Upper lobe of left lung (tissue), 6 donors: ENCODE measurements around the gene TSSK3. TPM values are rescaled to one million over a fixed set of nuclear protein-coding genes. Genes with fewer than 3 reads are reported as not detected.

ENCODE experiments used
- ATAC-seq, 2 donors: fragments of 200-7000 bp; cut with Tn5 transposase; one replicate each; pipeline ENCODE4 v1.9.1; 2022; ENCODE audit warnings: mild to moderate bottlenecking in 2 of 2, moderate library complexity in 2 of 2; ENCODE audit not compliant: low FRiP score in 2 of 2
- DNase-seq, 2 donors: peaks; one replicate each; pipeline ENCODE4 v3.0.0-alpha.2; 2019 to 2020
- H3K27ac ChIP-seq, 4 donors: fragments of 200-600 bp; sonication (generic); one replicate each; pipeline ENCODE4 v1.5.1; 2016 to 2019
- H3K27me3 ChIP-seq, 4 donors: fragments of 200-600 bp; sonication (generic); one replicate each; pipeline ENCODE4 v1.5.1; 2017 to 2019
- H3K36me3 ChIP-seq, 4 donors: fragments of 200-600 bp; sonication (generic); one replicate each; pipeline ENCODE4 v1.5.1; 2016 to 2019
- H3K4me1 ChIP-seq, 4 donors: fragments of 200-600 bp; sonication (generic); one replicate each; pipeline ENCODE4 v1.5.1; 2018 to 2019
- H3K4me3 ChIP-seq, 4 donors: fragments of 200-600 bp; sonication (generic); one replicate each; pipeline ENCODE4 v1.5.1; 2017 to 2019; ENCODE audit warnings: mild to moderate bottlenecking in 2 of 4, moderate library complexity in 1 of 4
- H3K9me3 ChIP-seq, 4 donors: fragments of 200-600 bp; sonication (generic); one replicate each; pipeline ENCODE4 v1.5.1; 2018 to 2019
- EP300 ChIP-seq, 4 donors: sonication (generic); formaldehyde crosslinking; IDR thresholded peaks; one replicate each; pipeline ENCODE4 v1.5.1; 2017; ENCODE audit warnings: antibody characterized with exemption in 4 of 4, control low read depth in 2 of 4
- POLR2A ChIP-seq, 4 donors: fragments of 450-650 bp; IDR thresholded peaks; one replicate each; pipeline ENCODE4 v1.5.1; 2016 to 2017; ENCODE audit warnings: antibody characterized with exemption in 4 of 4, mild to moderate bottlenecking in 2 of 4
- POLR2AphosphoS5 ChIP-seq, 2 donors: sonication (generic); formaldehyde crosslinking; IDR thresholded peaks; one replicate each; pipeline ENCODE4 v1.5.1; 2017; ENCODE audit warnings: antibody characterized with exemption in 2 of 2
- WGBS, 2 donors: methylation state at CpG; one replicate each; pipeline ENCODE4 v1.1.5; 2017 to 2018; 5-methylcytosine and 5-hydroxymethylcytosine counted together
- total RNA-seq, 6 donors: library from RNA; depleted of rRNA in 4 of 6; stranded (reverse); fragments of >200 nt in 4 of 6; gene quantifications; one replicate each; pipeline versions ENCODE4 v1.1.0 to v1.2.1, GENCODE V29; 2016 to 2021
- TF ChIP-seq, protein P1 (sequence below), 6 experiments: fragments of 450-650 bp in 4 of 6; fragments of 200-600 bp in 2 of 6; sonication (generic) in 2 of 6; IDR thresholded peaks; one replicate each; pipeline ENCODE4 v1.5.1; 2016 to 2019; ENCODE audit warnings: antibody characterized with exemption in 6 of 6
- donor health status: DM: no; HTN: no; CAD: no; lungs with moderate emphysema.
- donor health status: DM: no; HTN: yes; CAD: no; lungs with severe emphysema.

Gene TSSK3
- total RNA-seq, 6 donors from 2014 or later = 1.2 to 2.3 (median 1.8) TPM; not detected in 2

DNA sequence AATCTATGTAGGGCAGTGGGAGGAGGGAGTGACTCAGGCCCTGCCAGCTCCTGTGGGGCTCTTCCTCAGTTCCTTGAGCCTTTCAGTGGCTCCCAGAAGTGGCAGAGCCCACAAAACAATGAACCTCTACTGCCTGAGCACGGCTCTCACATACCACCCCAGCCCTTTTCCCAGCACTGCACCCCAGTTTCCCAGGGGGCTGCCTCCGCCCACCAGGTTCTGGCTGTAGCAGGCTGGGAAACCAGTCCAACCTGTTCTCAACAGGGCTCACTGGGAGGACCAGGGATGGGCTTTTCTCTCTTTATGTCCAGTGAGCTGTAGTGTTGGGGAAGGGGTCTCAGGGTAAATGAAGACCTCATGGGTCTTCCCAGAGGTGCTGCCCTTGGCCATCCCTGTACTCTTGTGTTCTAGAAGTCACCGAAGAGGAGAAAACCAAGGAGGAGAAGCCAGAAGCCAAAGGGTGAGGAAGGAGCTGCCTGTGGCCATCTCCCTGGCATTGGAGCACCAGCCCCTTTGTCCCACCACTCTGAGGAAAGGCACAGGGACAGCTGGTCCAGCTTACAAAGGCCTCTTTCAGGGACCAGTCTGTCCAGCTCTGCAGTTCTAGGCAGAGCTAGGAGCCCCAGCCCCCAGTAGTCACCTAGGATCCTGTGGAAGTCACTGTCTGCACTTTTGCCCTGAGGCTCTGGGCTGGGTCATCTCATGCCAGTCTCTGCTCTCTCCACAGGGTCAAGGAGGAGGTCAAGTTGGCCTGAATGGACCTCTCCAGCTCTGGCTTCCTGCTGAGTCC lies 29.9 kb upstream of the TSSK3 start:
- Histone ChIP-seq H3K4me3 (no peak overlapping the region), H3K9me3 (no peaks in the 10 kb centered on the region), H3K4me1 (peaks cover 27 to 42% (median 34%) of the 10 kb centered on the region in 4 donors), H3K36me3 (peaks cover 25 to 61% (median 45%) of the 10 kb centered on the region in 4 donors), H3K27me3 (no peaks in the 10 kb centered on the region), H3K27ac (no peak overlapping the region)
- TF ChIP-seq POLR2AphosphoS5 (IDR thresholded peaks at IDR 0.05) = no peak
- DNase-seq (no peak), ATAC-seq (no peak)
- 85 to 87% methylated on average over 3 of the region's 3 CpGs for WGBS, 2 donors

- no peak for DNase-seq
- Histone ChIP-seq H3K36me3 (peaks cover 21 to 52% (median 36%) of the 10 kb centered on the region in 4 donors), H3K4me3 (no peak overlapping the region), H3K9me3 (no peaks in the 10 kb centered on the region), H3K27me3 (no peaks in the 10 kb centered on the region), H3K4me1 (peaks cover 32 to 52% (median 42%) of the 10 kb centered on the region in 4 donors), H3K27ac (no peak overlapping the region)
- WGBS, 2 donors = 79 to 84% methylated on average over 3 of the region's 3 CpGs
- no peak for ATAC-seq
- TF ChIP-seq, protein P1, sequence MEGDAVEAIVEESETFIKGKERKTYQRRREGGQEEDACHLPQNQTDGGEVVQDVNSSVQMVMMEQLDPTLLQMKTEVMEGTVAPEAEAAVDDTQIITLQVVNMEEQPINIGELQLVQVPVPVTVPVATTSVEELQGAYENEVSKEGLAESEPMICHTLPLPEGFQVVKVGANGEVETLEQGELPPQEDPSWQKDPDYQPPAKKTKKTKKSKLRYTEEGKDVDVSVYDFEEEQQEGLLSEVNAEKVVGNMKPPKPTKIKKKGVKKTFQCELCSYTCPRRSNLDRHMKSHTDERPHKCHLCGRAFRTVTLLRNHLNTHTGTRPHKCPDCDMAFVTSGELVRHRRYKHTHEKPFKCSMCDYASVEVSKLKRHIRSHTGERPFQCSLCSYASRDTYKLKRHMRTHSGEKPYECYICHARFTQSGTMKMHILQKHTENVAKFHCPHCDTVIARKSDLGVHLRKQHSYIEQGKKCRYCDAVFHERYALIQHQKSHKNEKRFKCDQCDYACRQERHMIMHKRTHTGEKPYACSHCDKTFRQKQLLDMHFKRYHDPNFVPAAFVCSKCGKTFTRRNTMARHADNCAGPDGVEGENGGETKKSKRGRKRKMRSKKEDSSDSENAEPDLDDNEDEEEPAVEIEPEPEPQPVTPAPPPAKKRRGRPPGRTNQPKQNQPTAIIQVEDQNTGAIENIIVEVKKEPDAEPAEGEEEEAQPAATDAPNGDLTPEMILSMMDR (IDR thresholded peaks at IDR 0.05) = no peak
- no peak for TF ChIP-seq EP300 (IDR thresholded peaks at IDR 0.05)
- no peak for TF ChIP-seq POLR2A (IDR thresholded peaks at IDR 0.05)
- TF ChIP-seq POLR2AphosphoS5 (IDR thresholded peaks at IDR 0.05) = no peak
Observed at GRCh38 chr1:32333251-32333963, 28.9 kb upstream of the TSSK3 start.

GRCh38 chr1:32334274-32334861 lies 28.0 kb upstream of the TSSK3 start:
- H3K4me3 ChIP-seq = peak overlapping the region in 3 of 4 donors; percentile 63 to 87 (median 76)
- DNase-seq (no peak), ATAC-seq (no peak)
- TF ChIP-seq POLR2AphosphoS5 (IDR thresholded peaks at IDR 0.05) = no peak
- TF ChIP-seq, protein P1 (IDR thresholded peaks at IDR 0.05) = no peak
- TF ChIP-seq EP300 (IDR thresholded peaks at IDR 0.05) = no peak
- TF ChIP-seq POLR2A (IDR thresholded peaks at IDR 0.05) = no peak
- H3K27me3 ChIP-seq = no peaks in the 10 kb centered on the region
- H3K4me1 ChIP-seq = peaks cover 41 to 59% (median 47%) of the 10 kb centered on the region in 4 donors
- peak overlapping the region in 2 of 4 donors; percentile 83 to 89 for H3K27ac ChIP-seq
- H3K9me3 ChIP-seq = no peaks in the 10 kb centered on the region
- WGBS, 2 donors = 35 to 40% methylated on average over 2 to 9 of the region's 9 CpGs
- peaks cover 14 to 42% (median 27%) of the 10 kb centered on the region in 4 donors for H3K36me3 ChIP-seq

GRCh38 chr1:32334864-32335534 lies 27.3 kb upstream of the TSSK3 start:
- Histone ChIP-seq H3K9me3 (no peaks in the 10 kb centered on the region), H3K27me3 (no peaks in the 10 kb centered on the region), H3K4me3 (peak overlapping the region; percentile 63 to 87 (median 79)), H3K36me3 (peaks cover 13 to 36% (median 23%) of the 10 kb centered on the region in 4 donors), H3K4me1 (peaks cover 41 to 64% (median 47%) of the 10 kb centered on the region in 4 donors), H3K27ac (peak overlapping the region; percentile 60 to 89 (median 78))
- WGBS, 2 donors = 2 to 5% methylated on average over 7 to 16 of the region's 46 CpGs
- no peak for TF ChIP-seq POLR2AphosphoS5 (IDR thresholded peaks at IDR 0.05)
- TF ChIP-seq, protein P1 (IDR thresholded peaks at IDR 0.05) = peak; percentile 60 to 83 (median 74)
- TF ChIP-seq POLR2A (IDR thresholded peaks at IDR 0.05) = no peak
- ATAC-seq = peak; percentile 41 to 57
- peak; percentile 48 to 92 for DNase-seq

GRCh38 chr1:32335535-32335789 lies 26.9 kb upstream of the TSSK3 start:
- Histone ChIP-seq H3K36me3 (peaks cover 13 to 31% (median 21%) of the 10 kb centered on the region in 4 donors), H3K9me3 (no peaks in the 10 kb centered on the region), H3K27me3 (no peaks in the 10 kb centered on the region), H3K4me1 (peaks cover 41 to 64% (median 47%) of the 10 kb centered on the region in 4 donors), H3K27ac (peak overlapping the region; percentile 60 to 89 (median 78)), H3K4me3 (peak overlapping the region; percentile 63 to 87 (median 79))
- TF ChIP-seq EP300 (IDR thresholded peaks at IDR 0.05) = no peak
- no peak for TF ChIP-seq POLR2AphosphoS5 (IDR thresholded peaks at IDR 0.05)
- TF ChIP-seq, protein P1 (IDR thresholded peaks at IDR 0.05) = no peak
- no peak for TF ChIP-seq POLR2A (IDR thresholded peaks at IDR 0.05)
- no peak for ATAC-seq
- WGBS, 2 donors = 0 to 5% methylated on average over 8 to 9 of the region's 34 CpGs
- no peak for DNase-seq
